ENCODE data around the gene ITPKB. TPM values are rescaled to one million over a fixed set of nuclear protein-coding genes. Genes with fewer than 3 reads are reported as not detected.

Gene ITPKB
- total RNA-seq, 1 donor, result 4.7 TPM

DNA sequence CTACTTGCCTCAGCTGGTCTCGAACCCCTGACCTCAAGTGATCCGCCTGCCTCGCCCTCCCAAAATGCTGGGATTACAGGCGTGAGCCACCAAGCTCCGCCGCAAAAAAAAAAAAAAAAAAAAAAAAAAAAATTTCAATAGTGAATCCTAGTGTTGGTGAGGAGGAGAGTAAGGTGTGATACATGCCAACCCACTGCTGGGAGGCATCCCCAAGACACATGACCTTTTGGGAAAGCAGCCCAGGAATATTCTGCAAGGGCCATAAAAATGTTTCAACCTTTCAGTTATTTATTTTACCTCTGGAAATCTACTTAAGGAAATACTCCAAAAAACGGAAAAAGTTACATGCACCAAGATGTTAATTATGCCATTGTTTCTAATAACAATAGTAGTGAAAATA lies 69.0 kb downstream of the ITPKB start:
- H3K4me3 ChIP-seq (ENCODE audit: low read depth, low read length), result no peak overlapping the region

DNA sequence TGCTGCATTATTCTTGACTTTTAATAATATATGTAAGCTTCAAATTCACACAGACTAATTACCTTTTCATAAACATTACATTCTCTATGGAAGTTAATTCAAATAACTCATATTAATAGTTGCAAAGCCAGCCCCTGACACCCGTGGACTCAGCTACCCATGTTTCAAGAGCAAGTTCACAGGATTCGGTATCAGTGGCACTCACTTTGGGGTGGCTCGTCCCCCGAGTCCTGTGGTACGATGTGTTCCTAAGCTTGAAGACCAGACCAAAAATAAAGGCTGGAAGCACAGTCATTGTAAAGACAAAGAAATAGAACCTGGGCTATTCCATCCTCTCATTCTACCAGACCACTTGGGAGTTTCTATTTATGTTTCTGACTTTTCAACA lies 70.9 kb downstream of the ITPKB start:
- no peak for DNase-seq (ENCODE audit: low read depth)
- TF ChIP-seq, protein P1, sequence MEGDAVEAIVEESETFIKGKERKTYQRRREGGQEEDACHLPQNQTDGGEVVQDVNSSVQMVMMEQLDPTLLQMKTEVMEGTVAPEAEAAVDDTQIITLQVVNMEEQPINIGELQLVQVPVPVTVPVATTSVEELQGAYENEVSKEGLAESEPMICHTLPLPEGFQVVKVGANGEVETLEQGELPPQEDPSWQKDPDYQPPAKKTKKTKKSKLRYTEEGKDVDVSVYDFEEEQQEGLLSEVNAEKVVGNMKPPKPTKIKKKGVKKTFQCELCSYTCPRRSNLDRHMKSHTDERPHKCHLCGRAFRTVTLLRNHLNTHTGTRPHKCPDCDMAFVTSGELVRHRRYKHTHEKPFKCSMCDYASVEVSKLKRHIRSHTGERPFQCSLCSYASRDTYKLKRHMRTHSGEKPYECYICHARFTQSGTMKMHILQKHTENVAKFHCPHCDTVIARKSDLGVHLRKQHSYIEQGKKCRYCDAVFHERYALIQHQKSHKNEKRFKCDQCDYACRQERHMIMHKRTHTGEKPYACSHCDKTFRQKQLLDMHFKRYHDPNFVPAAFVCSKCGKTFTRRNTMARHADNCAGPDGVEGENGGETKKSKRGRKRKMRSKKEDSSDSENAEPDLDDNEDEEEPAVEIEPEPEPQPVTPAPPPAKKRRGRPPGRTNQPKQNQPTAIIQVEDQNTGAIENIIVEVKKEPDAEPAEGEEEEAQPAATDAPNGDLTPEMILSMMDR (IDR thresholded peaks at IDR 0.05; ENCODE audit: insufficient read depth, low read depth, low read length), result no peak
- no peak overlapping the region for H3K4me3 ChIP-seq (ENCODE audit: low read depth, low read length)

More for the DNA sequence above, 69.0 kb downstream of the ITPKB start:
- no peak for DNase-seq (ENCODE audit: low read depth)
- TF ChIP-seq, protein P1 (IDR thresholded peaks at IDR 0.05; ENCODE audit: insufficient read depth, low read depth, low read length), result no peak

DNA sequence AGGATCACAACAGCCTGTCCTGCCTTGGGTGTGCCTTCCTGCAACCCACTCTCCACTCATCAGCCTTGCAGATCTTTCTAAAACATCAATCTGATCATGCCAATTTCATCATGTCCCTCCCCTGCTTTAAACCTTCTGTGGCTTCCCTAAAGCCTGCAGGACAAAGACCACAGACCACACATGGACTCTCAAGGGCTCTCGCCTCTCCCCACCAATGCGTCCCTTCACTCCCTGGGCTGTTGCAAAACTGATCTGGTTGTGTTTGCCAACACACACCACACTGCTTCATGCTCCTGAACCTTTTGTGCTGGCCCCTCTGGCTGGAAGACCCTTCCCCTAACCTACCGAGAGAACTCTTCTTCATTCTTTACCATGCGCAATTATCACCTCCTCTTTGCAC lies 72.4 kb downstream of the ITPKB start:
- TF ChIP-seq, protein P1 (IDR thresholded peaks at IDR 0.05; ENCODE audit: insufficient read depth, low read depth, low read length), result no peak
- DNase-seq (ENCODE audit: low read depth), result no peak

DNA sequence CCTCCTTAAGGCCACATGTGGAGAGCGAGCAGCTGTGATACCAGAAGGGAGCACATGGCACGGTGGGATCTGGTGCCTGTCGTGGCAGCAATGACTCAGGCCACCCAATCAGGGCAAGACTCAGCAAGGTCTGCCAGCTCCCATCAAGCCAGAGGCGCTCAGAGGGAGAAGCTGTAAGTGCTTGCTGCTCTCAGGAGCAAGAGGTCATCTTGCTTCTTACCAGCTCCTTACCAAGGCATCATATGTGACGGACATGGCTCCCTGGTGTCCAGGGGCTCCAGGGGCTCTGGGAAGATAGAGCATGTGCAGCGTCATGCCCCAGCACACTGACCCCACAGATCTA lies 72.9 kb downstream of the ITPKB start:
- DNase-seq (ENCODE audit: low read depth), result no peak
- TF ChIP-seq, protein P1 (IDR thresholded peaks at IDR 0.05; ENCODE audit: insufficient read depth, low read depth, low read length), result no peak
- no peak overlapping the region for H3K4me3 ChIP-seq (ENCODE audit: low read depth, low read length)

More for the DNA sequence above, 72.4 kb downstream of the ITPKB start:
- no peak overlapping the region for H3K4me3 ChIP-seq (ENCODE audit: low read depth, low read length)

DNA sequence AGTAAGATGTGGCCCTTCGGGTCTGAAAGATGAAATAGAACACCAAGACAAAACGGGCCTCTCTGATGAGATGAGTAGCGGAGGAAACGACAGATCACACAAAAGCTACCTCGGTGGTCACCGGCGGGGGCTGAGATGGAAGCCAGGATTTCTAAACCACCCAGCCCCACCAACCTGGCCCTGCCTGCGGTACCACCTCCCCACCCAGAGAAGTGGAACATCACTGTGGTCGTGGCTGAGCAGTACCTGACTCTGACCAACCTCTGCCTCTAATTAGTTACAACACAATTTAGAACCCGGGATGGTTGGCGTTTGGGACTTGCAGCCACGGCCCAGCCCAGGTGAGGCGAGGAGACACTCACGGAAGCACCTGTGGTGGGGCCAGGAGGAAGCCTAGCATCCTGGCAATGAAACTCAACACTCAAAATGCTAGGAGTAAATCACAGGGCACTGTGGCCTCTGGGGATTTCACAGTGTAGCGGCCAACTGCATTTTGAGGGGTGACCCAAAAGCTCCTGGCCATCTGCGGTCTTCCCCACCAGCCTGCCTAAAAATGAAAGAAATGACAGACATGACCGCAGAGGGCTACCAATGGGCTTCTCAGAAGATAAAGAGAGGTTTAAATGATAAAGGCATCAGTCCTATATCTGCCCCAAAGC lies 73.4 kb downstream of the ITPKB start:
- no peak overlapping the region for H3K4me3 ChIP-seq (ENCODE audit: low read depth, low read length)
- DNase-seq (ENCODE audit: low read depth), result no peak
- TF ChIP-seq, protein P1 (IDR thresholded peaks at IDR 0.05; ENCODE audit: insufficient read depth, low read depth, low read length), result no peak

DNA sequence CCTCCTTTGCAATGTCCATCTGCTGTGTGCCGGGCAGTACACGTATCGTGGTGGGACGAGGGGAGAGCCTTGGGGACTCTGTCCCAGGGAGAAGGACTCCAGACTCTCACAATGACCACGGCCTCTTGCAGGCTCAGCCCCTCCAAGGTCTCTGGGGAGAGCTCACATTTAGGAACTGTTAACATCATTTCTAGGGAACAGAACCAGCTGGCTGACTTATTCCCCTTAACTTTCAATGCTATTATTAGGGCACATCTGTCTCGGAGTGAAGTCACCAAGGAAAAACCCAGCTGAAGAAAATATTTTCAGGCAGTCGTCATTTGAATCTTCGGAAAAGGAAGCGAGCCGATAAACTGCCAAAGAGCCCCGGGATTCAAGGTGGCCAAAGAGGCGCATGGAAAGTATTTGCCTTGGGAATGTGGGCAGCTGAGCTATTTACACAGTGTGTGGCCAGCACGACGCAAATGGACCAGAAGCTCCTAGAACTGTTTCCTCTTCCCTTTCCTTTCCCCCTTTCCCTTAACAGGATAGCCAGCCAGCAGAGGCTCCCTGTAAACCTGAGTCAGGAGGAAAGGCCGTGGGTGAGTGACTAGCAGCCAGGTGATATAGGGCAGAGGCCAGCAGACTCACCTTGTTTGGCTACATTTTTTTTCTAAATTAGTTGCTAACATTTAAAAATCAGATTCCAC lies 74.5 kb downstream of the ITPKB start:
- TF ChIP-seq, protein P1 (IDR thresholded peaks at IDR 0.05; ENCODE audit: insufficient read depth, low read depth, low read length), result no peak
- peak; percentile 81 for DNase-seq (ENCODE audit: low read depth)
- no peak overlapping the region for H3K4me3 ChIP-seq (ENCODE audit: low read depth, low read length)

Data from fibroblast of villous mesenchyme (primary cell).